Measurements from ENCODE around the gene TRAPPC3. TPM values are rescaled to one million over a fixed set of nuclear protein-coding genes. Genes with fewer than 3 reads are reported as not detected.

Gene TRAPPC3
- total RNA-seq, 1 experiment from 2014 or later = 119 TPM

DNA sequence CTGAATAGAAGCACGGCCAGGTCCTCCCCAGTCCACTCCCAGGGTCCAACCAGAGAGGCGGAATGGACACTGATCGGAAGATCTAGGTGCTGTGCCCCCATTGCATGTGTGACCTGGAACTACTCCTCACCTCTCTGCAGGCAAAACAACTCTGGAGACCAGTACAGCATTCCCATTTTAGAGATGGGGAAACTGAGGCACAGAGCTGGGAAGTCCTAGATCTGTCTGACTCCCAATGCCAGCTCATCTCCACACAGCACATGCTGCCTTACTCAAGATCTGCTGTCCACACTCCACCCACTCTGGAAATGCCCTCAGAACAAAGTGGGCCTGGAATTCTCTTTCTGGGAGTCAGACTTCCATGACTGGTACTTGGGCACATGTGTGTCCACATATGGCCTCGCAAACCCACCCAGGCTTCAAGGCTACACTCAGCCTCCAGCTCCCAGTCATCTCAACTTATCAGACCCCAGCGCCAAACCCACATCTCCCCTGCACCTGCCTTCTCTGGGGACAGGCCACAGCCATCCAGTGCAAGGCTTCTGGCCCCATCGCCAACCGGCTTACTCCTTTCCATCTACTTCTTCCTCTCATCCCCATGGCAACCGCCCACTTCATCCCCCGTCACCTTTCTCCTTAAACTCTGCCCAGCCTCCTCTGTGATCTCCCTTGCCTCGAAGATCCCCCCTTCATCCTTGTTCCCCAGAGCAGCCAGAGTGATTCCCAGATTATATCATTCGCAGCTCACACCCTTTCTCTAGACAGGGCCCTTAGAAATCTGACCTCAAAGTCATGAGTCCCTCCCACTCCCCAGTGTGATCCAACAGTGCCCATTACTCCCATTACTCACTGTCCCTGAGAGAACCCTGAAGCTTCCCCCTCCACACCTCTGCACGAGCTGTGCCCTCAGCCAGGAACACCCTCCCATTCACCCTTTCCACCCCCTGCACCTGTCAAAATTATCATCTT is 26.9 kb downstream of the TRAPPC3 start:
- ChIA-PET POLR2A (ENCODE audit: unreplicated experiment) (no interaction called here), CTCF (no interaction called here)
- Histone ChIP-seq H2AFZ (ENCODE audit: low read length) (no peak overlapping the region), H3K36me3 (ENCODE audit: low read depth, low read length) (no peaks in the 10 kb centered on the region), H3K9me3 (ENCODE audit: low read length) (no peaks in the 10 kb centered on the region), H3K9me2 (replicated peaks; ENCODE audit: low read length) (no peaks in the 10 kb centered on the region), H3K4me3 (ENCODE audit: low read length) (no peak overlapping the region), H3K27ac (ENCODE audit: low read length) (no peak overlapping the region), H3K4me2 (ENCODE audit: low read length) (no peak overlapping the region), H3K79me2 (ENCODE audit: low read length) (no peaks in the 10 kb centered on the region), H3F3A (ENCODE audit: low read length, unreplicated experiment) (no peaks in the 10 kb centered on the region), H3K27me3 (ENCODE audit: low read length) (peaks cover 9% of the 10 kb centered on the region; the same call in 1 of the 2 replicates), H4K20me1 (ENCODE audit: low read length) (no peaks in the 10 kb centered on the region), H3K9ac (ENCODE audit: low read length) (no peak overlapping the region), H3K4me1 (ENCODE audit: insufficient read depth, low read length) (no peaks in the 10 kb centered on the region)
- ATAC-seq (no peak), DNase-seq (no peak)
- no TSS peak for BruUV-seq (replicated peaks)
- TF ChIP-seq CTCF (conservative IDR thresholded peaks at IDR 0.05; ENCODE audit: low read depth, low read length) (no peak), EZH2 (IDR thresholded peaks at IDR 0.05; ENCODE audit: low read length, unreplicated experiment) (no peak), EZH2phosphoT487 (IDR thresholded peaks at IDR 0.05; ENCODE audit: borderline replicate concordance, low read length) (no peak)
- intact Hi-C loops (cut with micrococcal nuclease) = no loop called here

DNA sequence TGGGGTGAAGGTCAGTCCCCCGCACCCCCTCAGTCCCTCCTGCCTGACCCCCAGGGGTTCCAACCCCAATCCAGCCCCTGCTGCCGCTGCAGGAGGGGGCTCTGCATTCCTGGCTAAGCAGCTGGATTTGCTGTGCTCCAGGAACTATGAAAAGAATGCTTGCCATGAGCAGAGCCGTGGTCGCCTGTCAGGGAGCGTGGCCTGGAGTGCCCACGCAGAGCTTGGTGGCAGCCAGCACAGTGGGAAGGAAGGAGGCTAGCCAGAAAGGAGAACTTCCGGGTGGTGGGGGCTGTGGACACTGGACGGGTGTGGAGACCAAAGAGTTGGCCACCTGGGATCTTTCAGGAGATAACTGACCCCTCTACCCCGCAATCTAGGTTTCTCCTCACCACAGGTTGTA is 29.8 kb downstream of the TRAPPC3 start:
- no peaks in the 10 kb centered on the region for H4K20me1 ChIP-seq (ENCODE audit: low read length)
- no peaks in the 10 kb centered on the region for H3K79me2 ChIP-seq (ENCODE audit: low read length)
- no peak overlapping the region for H3K4me3 ChIP-seq (ENCODE audit: low read length)
- no peaks in the 10 kb centered on the region for H3K4me1 ChIP-seq (ENCODE audit: insufficient read depth, low read length)
- BruUV-seq (replicated peaks) = no TSS peak
- H3K36me3 ChIP-seq (ENCODE audit: low read depth, low read length) = no peaks in the 10 kb centered on the region
- no peak overlapping the region for H3K9ac ChIP-seq (ENCODE audit: low read length)
- H3K27ac ChIP-seq (ENCODE audit: low read length) = no peak overlapping the region
- no peak overlapping the region for H3K4me2 ChIP-seq (ENCODE audit: low read length)
- no peaks in the 10 kb centered on the region for H3K9me3 ChIP-seq (ENCODE audit: low read length)
- ATAC-seq (no peak), DNase-seq (no peak)
- H3F3A ChIP-seq (ENCODE audit: low read length, unreplicated experiment) = no peaks in the 10 kb centered on the region
- no peak overlapping the region for H2AFZ ChIP-seq (ENCODE audit: low read length)
- ChIA-PET POLR2A (ENCODE audit: unreplicated experiment) (no interaction called here), CTCF (no interaction called here)
- no peak for TF ChIP-seq EZH2 (IDR thresholded peaks at IDR 0.05; ENCODE audit: low read length, unreplicated experiment)
- TF ChIP-seq EZH2phosphoT487 (IDR thresholded peaks at IDR 0.05; ENCODE audit: borderline replicate concordance, low read length) = no peak
- TF ChIP-seq CTCF (conservative IDR thresholded peaks at IDR 0.05; ENCODE audit: low read depth, low read length) = no peak
- intact Hi-C loops (cut with micrococcal nuclease) = no loop called here
- peaks cover 3% of the 10 kb centered on the region; the same call in 1 of the 2 replicates for H3K27me3 ChIP-seq (ENCODE audit: low read length)
- H3K9me2 ChIP-seq (replicated peaks; ENCODE audit: low read length) = no peaks in the 10 kb centered on the region
